Posterior vena cava (tissue), 2 donors: Measurements from ENCODE around the gene CDH13. TPM values are rescaled to one million over a fixed set of nuclear protein-coding genes. Genes with fewer than 3 reads are reported as not detected.

Source experiments
- DNase-seq: peaks from one replicate; pipeline ENCODE4 v3.0.0-alpha.2; 2020; ENCODE audit warnings: low spot score
- intact Hi-C, 2 donors: fragments of 100-400 bp; cut with DNase I; formaldehyde crosslinking; loops; one replicate each; pipeline versions ENCODE4 v1.14.1 to v1.14.2; 2022 to 2023
- total RNA-seq, 2 donors: library from RNA; stranded (reverse); fragmentation: NEBNext Ultra II Directional; extraction: Animal tissue kit (Norgen Biotek cat#: 25700); gene quantifications; one replicate each; pipeline ENCODE4 v1.2.1, GENCODE V29; 2021
- donor health status: DM: yes; HTN: yes; CAD: no.
- donor health status: DM: yes; HTN: yes; CAD: no.

Gene CDH13
- total RNA-seq, 2 donors from 2014 or later: 32.0 to 81.7 TPM

DNA sequence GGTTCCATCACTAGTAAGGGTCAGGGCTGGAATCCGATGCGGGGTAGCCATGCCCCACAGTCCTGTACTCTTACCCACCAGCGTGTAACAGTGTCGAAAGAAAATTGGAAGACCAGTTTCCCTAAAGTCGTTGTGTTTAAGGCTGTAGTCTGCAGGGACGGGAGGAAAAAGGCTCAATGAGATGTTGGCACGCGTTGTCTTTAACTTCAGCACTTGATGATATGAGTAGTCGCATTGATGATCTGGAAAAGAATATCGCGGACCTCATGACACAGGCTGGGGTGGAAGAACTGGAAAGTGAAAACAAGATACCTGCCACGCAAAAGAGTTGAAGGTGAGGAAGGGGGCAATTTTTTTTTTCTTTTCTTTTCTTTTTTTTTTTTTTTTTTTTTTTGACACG is 1182.3 kb downstream of the CDH13 start:
- no peak for DNase-seq
- intact Hi-C loops: no loop called here

DNA sequence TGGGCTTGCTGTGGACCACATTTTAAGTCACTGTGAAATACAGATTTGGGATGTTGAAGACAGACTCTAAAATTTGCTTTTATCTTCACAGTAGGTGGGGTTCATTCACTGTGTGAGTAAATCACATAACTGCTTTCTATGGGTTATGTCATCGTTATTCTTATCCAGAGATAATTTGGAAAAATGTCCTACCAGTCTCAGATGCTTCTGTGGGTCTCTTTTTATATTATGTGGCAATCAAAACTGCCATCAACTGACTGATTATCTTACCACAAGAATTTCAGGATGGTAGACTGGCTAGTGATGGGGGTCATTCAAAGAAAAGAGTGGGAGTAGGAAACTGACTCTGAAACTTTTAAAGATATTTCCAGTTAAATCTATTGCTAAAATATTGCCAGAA is 1184.1 kb downstream of the CDH13 start:
- no peak for DNase-seq

DNA sequence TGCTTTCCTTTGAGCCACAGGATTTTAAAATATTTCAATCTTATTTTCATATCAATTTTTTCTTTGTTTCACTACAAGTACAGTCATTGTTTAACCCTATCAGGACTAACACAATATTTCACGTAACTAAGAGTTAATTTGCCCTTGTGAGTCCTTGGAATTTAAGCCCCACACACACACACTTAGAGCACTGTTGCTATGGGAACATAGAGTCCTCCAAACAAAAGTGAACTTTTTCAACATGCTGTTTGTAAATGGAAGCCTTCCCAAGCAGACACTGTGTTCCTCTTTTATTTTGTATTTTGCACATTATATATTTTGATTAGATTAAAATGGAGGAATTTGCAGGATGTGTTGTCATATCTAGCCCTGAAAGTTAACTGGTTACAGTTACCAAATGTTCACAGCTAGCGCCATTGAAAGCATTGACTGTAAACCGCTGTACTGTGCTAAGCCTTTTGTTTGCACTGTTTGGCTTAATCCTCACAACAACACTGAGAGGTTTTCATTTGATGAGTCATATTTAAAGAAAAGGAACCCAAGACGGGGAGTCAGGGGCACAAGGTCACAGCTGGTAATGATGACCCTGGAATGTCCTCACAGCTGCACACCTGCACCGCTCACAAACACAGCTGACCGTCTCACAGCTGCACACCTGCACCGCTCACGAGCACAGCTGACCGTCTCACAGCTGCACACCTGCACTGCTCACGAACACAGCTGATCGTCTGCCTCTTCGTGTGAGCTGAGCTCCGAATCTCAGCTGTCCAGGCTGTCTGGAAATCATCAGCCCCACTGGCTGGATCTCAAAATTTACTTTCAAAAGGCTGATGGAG is 1187.3 kb downstream of the CDH13 start:
- intact Hi-C loops: no loop called here
- DNase-seq: no peak

More for the DNA sequence above, 1184.1 kb downstream of the CDH13 start:
- intact Hi-C loops: no loop called here

DNA sequence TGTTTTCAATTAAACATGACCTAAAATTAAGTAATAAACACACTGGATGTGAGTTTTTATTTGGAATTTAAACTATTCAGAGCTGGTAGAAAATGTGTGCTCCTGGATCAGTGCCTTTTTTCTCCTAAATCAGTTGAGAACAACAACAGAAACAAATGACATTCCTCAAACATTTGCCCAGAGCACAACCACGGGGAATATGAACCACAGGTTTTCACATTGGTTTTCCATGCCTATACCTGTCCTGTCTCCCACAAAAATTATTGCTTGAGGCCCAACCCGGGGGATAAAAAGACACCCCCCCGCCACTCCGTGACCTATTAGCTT is 1187.9 kb downstream of the CDH13 start:
- DNase-seq: no peak
- intact Hi-C loops: no loop called here

DNA sequence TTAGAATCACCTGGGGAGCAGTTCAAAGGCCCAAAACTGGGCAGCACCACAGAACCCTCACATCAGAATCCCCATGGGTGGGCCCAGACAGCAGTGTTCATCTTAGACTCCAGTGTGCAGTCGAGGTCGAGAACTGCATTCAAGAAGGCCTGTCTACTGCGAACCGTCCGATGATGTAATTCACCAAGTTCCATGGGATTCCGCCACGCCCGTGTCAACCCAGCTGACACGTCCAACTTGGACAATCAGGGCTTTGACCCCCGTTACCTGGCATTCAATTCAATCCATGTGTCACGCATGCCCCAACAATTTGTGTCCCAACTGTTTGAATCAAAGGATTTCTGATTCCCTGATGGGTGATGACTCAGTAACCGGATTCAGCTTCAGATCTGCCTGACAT is 1190.3 kb downstream of the CDH13 start:
- intact Hi-C loops: no loop called here
- DNase-seq: no peak

DNA sequence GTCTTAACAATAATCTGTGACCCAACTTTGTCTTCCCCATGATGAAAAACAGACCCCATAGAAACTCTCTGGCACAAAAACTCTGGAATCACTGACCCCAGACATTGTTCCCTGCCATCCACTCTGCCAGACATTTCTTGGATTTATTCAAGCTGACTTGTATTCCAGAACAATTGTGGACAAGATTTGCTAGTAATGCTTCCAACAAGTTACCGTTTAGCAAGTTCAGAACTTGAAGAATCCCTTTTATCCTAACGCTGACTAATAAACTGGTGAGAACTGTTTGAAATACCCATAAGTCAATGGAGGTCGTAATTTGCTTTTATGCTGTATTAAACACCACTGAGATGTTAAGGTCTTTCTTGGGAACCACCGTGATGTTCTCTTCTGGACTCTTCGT is 1191.5 kb downstream of the CDH13 start:
- no peak for DNase-seq
- intact Hi-C loops: no loop called here

DNA sequence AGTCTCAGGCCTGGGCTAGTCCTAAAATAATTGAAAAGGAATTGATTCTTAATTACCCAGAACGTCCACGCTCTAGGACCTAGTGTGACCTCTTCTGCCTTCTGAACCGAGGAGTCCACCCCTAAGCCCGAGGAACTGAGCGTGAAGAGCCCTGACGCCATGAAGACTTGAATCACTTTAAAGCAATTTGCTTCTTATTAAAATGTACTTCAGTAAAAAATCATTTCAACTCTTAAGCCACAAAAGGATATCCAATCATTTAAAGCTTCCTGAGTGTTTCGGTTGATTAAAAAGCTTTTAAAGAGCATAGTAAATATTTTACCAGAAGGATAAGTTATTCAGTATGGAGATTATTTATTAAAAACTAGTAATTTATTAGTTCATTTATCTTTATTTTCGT is 1192.6 kb downstream of the CDH13 start:
- DNase-seq: no peak
- intact Hi-C loops: no loop called here

DNA sequence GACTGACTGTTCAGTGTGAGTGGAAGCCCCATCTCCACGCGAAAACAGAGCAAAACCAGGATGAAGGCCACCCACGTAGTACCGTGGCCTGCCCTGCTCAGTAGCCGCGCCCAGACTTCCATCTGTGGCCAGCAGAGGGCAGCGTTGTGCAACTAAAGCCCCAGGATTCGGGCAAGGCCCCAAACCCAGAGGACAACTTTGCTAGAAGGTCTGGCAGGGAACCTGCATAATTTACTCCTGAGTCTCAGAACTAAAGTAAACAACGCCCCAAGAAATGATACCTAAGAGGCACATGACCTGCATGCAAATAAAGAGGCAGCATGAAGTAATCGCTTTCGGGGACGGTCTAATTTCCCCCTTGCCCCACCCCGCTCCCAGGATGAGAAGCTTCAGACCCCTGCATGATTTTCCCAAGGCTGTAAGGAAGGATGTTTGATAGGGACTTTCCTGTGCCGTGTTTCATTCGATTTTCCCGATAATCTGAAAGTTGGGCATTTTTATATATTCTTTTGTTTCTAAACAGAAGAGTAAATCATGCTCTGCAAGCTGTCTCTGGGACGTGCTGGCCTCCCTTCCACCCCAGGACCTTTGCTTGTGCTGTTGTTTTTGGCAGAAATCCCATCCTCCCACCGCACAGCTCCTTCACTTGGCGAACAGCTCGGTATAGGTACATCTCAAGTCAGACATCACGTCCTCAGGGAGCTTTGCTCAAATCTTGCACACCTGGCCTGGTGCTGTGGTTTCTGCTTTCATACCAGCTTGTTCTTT is 1199.6 kb downstream of the CDH13 start:
- DNase-seq: peak; percentile 95
- intact Hi-C loops: loop anchor here (5.0 kb wide), 3 partner anchors 51 to 236 kb away; no protein-coding TSS in a partner anchor

DNA sequence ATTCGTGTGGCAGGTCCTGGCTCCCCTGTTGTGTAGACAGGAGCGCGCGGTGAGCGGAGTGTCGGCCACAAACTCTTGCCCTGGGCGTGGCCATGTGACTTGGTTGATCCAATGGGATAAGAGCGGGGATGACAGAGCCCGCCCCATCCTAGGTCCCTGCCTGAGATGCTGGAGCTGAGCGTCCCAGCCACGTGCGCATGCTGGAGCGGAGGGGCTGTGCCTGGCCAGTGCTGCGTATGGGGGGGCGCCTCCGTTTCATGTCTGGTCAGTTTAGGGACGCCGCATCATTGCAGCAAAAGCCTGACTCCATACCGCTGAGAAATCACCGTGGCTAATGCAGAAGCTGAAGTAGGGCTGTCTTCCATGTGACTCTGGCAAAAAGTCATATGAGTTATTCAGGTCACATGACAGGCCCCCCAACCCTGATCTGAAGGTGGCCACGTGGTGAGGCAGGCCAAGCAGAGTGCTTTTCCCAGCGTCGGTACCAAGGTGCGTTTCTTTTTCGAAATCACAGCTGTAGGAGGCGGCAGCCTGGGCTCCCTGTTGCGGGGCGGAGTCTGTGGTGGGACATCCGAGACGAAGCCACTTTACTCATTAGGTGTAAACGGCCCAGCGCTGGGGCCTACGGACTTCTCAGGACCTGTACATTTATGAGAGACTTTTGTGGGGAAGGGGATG is 1203.5 kb downstream of the CDH13 start:
- intact Hi-C loops: no loop called here
- no peak for DNase-seq

DNA sequence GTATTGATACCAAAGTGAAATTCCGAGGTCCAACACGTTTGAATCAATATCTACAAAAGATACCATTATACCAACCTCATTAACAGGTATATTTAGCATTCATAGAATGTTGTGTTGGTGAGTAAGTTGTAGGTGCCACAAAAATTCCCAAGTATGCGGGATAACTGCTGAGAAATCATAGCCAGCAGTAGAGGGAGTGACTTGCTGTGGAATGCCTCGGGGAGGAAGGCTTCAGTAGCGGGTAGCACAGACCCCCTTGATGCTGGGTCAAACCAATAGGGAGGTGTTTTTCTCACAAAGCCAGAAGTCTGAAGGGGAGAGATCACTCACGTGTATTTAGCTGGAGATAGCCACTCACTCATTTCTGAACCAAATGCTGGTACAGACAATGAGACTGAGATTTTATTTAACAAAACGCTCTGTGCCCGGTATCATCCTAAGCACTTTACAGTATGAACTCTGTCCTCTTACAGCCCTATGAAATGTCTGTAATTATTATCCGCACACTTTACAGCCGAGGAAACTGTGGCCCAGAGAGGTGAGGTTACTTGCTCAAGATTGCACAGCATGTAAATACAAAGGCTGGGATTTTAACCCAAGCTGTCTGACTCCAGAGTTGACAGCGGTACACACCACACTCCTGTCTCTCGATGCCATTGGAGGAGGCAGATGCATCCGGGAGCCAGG is 1204.1 kb downstream of the CDH13 start:
- intact Hi-C loops: no loop called here

DNA sequence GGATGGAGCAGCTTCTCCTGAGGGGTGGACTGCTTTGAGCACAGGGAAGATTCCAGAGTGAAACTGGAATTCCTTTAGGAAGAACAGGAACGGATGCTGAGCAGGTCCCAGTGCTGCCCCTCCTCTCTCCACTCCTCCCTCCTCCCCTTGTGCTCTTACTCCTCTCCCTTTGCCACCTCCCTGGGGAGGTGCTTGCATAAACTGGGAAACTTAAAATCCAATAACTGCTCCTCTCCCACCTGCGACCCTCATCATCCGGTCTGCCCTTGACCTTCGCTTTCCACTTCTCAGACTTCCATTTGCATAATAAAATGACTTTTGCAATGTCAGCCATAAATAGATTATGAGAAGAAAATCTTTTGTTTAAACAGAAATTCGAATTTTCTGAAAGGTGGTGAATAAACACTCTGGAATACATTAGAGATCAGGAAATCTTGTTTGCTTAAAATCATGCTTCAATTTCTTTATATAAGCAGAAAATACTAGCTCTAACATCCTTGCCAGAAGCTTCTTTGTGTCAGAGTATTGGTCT is 1204.8 kb downstream of the CDH13 start:
- intact Hi-C loops: no loop called here
- no peak for DNase-seq

More for the DNA sequence above, 1204.1 kb downstream of the CDH13 start:
- DNase-seq: no peak

DNA sequence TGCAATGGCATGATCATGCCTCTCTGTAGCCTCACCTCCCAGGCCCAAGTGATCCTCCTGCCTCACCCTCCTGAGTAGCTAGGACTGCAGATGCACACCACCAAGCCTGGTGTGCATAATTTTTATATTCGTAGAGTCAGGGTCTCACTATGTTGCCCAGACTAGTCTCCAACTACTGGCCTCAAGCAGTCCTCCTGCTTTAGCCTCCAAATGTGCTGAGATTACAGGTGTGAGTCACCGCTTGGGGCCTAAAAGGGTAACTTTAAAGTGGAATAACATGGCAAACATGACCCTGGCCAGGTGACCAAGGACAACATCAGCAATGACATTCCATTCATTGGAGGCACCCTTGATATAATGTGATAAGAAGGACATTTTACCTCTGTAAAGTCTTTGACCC is 1207.2 kb downstream of the CDH13 start:
- intact Hi-C loops: no loop called here
- DNase-seq: no peak

DNA sequence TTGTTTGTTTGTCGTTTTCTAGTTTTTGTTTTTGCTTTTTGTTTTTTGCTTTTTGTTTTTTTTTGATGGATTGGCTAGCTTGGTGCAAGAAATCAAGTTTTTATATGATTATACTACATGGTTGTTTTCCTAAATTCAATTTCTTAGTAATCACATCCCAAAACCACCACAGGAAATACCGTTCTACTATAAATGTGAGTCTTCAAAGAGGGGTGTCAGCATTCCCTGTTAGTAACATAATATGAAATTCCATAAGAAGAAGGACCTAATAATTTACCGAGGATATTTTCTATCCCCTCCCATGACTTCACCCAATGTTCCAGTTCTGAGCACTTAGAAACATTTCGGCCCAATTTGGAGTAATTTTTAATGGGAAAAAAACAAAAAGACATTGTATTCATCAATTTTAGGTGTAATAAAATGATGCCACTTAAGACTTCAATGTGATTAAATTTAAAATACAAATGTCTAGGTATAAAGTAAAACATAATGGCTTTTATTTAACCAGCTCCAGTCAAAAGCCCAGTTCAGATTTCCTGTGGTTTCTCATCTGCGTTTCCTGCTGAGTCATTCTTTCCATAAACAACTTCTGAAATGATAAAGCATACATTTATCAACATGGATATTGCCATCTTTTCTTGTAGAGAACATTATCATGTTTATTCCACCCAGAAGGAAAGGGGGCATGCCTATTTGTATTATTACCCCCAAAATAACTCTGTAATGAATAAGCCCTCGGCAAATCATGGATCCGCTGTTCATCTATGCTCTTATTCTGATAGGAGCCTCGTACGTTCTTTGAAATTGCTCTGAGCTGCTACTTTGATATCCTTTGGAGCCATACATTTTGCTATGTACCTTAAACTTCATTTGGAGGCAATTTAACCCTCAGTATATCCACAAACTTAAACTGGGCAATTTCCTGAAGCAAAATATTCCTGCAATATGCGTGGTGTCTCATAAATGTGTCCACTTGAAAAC is 1209.1 kb downstream of the CDH13 start:
- DNase-seq: no peak
- intact Hi-C loops: no loop called here

DNA sequence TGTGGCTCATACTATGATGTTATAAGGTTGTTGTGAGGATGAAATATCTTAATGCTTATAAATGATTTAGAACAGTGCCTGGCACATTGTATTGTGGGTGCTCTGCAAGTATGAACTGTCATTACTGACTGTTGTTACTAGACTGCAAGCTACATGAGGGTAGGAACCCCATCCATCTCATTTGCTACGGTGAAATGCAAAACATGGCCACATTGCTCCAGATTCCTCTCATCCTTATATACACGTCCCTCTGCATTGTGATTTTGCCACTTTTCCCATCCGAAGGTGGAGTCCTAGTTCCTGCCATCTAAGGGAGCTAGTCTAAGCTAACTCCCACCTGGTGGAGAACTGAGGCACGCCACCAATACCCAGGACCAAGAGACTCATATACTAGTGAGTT is 1210.8 kb downstream of the CDH13 start:
- no peak for DNase-seq
- intact Hi-C loops: no loop called here

DNA sequence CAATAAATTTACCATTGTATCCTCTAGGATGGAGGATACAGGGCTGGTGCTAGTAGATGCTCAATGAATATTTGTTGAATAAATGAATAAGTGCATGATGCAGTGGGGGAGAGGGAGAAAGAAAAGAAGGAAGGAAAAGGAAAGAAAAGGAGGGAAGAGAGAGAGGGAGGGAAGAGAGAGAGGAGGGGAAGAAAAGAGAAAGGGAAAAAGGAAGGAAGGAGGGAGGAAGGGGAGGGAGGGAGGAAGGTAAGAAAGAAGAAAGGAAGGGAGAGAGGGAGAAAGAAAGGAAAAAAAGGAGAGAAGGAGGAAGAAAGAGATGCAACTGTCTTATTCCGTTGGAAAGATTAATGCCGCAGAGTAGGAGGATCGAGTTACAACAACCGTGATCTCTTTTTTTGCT is 1211.4 kb downstream of the CDH13 start:
- intact Hi-C loops: no loop called here
- DNase-seq: no peak

DNA sequence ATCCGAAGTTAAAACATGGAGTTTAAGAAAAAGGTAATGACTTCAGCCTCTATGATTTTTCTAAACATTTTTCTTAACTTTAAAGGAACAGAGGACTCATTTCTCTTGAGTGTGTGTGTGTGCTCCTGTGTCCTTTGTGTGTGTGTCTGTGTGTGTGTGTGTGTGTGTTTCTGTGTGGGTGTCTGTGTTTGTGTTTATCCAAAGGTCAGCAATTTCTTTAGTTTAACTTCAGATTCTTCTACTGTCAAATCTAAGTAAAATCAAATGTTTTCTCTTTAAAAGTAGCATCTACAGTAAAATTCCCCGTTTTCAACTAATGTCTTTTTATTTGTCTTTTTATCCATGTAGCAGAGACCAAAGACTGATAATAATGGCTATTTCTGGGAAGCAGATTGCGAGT is 1212.8 kb downstream of the CDH13 start:
- intact Hi-C loops: no loop called here

DNA sequence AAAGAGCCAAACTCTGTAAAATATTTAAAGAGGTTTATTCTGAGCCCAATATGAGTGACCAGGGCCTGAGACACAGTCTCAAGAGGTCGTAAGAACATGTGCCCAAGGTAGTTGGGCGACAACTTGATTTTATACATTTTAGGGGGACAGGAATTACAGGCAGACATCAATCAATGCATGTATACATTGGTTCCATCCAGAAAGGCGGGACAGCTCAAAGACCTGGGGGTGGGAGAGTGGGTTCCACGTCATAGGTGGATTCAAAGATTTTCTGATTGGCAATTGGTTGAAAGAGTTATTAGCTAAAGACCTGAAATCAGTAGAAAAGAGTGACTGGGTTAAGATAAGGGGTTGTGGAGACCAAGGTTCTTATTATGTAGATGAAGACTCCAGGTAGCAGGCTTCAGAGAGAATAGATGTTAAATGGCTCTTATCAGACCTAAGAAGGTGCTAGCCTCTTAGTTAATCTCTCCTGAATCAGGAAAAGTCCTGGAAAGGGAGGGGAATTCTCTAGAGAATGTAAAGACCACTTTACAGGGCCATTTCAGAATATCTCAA is 1213.4 kb downstream of the CDH13 start:
- no peak for DNase-seq
- intact Hi-C loops: no loop called here

More for the DNA sequence above, 1212.8 kb downstream of the CDH13 start:
- no peak for DNase-seq

DNA sequence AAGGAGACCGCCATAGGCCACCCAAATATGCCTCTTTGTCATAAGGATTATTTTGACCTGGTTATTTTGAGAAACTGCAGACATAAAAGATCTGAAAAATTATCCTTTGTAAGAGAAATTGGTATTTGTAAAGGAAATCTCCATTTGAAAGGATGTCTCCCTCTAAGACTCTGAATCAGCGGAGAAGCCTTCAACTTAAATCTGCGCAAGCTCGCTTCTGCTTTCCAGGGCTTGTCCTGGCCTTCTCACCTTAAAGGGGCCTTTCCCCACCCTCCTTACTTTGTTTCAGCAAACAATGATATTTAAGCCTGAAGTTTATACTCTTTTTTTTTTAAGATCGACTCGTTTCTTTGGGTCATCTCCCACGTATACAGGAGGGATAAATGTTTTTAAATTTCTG is 1215.5 kb downstream of the CDH13 start:
- DNase-seq: no peak
- intact Hi-C loops: no loop called here
